GM19395 (cell line): ENCODE measurements around the gene HERPUD1.
"Not testable (repeated sequence)": the region's sequence is repeated elsewhere in the genome, so short reads cannot be mapped to it uniquely, and the experiment has no call there.

Source experiments
- ATAC-seq: cut with Tn5 transposase; IDR thresholded peaks from one replicate; pipeline ENCODE4 v1.9.1; 2021; ENCODE audit warnings: mild to moderate bottlenecking, moderate library complexity; ENCODE audit not compliant: unreplicated experiment

HERPUD1 gene

GRCh38 chr16:56977823-56978430, 46.0 kb downstream of the HERPUD1 start:
- no peak for ATAC-seq

DNA sequence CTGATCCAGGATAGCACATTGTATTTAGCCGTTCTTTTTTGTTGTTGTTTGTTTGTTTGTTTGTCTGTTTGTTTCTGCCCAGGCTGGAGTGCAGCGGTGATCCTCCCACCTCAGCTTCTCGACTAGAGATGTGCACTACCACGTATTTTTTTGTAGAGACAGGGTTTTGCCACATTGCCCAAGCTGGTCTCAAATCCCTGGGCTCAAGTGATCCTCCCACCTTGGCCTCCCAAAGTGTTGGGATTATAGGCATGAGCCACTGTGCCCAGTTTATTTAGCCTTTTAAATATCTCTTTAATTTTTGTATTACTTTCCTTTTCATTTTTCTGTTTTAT, 48.2 kb downstream of the HERPUD1 start:
- ATAC-seq: no peak

GRCh38 chr16:56980792-56981724, 49.1 kb downstream of the HERPUD1 start:
- ATAC-seq: no peak

- ATAC-seq: no peak
These were observed 49.9 kb downstream of the HERPUD1 start for GRCh38 chr16:56981729-56982271.

- no peak for ATAC-seq
These were observed 50.8 kb downstream of the HERPUD1 start for GRCh38 chr16:56982695-56983094.

DNA sequence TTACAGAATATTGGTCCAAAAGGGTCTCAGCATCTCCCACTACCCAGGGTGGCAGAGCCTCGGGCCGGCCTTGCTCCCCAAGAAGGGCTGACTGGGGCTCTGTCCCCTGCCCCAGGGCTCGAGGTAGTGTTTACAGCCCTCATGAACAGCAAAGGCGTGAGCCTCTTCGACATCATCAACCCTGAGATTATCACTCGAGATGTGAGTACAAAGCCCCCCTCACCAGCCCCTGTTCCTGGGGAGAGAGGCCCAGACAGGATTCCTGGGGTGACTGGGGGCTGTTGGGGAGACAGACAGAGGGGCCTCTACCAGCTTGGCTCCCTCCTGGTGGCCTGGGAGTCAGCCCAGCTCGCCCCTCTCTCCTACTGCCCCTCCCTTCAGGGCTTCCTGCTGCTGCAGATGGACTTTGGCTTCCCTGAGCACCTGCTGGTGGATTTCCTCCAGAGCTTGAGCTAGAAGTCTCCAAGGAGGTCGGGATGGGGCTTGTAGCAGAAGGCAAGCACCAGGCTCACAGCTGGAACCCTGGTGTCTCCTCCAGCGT, 51.3 kb downstream of the HERPUD1 start:
- no peak for ATAC-seq

DNA sequence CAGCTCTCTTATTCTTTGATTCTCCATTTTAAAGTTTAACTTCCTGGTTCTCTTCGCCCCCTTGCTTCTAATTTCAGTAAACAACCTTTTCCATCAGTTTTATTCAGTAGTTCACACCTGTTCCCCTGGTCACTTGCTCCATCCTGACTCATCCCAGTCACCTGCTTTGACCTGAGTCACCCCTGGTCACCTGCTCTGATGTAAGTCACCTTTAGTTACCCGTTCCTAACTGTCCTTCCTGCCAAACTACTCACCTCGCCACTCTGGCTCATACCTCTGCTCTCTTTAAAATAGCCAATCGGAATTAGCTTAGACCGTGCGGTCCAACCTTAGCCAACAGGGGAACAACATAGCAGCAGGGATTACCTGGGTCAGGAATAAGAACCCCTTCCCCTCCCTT, 52.7 kb downstream of the HERPUD1 start:
- no peak for ATAC-seq

DNA sequence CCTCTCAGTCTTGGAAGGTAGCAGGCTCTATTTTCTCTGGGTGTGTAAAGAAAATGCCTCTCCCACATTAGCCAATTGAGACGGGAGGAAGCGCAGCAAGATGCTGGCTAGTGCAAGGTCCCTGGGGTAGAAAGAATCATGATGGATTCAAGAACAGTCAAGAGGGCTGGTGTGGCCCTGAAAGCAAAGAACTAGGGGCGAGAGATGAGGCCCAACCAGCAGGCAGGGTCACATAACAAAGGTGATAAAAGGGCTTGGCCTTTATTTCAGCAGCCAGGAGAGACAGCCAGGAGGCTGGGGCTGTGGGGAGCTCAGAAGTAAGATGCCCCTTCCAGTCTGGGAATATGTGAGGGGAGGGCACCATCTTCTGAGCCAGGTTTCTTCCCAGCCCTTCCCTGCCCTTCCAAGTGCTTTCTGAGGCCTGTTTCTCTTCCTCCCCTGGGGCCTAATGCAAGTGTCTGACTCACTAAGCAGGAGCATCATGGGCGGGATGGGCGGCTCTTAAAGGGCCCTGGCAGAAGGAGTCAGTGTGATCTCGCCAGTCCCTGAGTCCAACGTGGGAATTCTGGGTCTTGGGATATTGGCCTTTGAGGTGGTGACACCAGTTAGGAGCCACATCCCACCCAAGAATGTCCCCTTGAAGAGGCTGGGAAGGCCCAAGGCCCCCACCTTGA, 53.5 kb downstream of the HERPUD1 start:
- no peak for ATAC-seq

DNA sequence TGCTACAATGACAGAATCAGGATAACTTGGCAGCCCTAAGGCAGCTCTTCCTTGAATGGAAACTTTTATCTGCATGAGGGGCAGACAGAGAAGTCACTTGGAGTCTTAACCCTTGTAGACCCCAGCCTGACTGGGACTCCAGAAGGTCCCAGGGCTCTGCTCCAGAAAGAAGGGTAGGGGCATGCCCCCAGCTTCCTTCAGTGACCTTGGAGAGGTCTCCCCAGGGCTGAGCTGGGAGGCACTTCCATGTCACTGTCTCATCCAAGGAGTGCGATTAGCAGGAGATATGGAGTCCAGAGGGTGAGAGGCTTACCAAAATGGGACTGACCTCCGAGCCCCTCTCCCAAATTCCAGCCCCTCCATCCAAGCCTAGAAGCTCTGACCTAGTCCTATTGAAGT, 54.0 kb downstream of the HERPUD1 start:
- ATAC-seq: no peak

DNA sequence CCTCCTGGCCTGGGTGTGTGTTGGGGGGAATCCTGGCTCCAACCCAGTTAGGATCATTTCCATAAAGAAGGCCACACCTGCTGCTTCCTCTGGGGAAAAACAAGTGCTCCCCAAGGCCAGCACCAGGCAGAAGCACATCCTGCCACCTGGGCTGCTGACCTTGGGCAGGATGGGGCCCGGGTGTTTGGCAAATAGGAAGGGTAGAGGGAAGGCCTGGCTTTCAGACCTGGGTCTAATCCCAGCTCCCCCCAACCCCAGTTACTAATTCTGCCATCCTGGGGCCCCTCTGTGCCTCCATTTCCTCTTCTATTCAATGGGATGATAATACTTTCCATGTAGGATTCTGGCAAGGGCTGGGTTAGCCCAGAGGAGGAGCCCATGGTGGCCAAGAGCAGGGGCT, 54.4 kb downstream of the HERPUD1 start:
- no peak for ATAC-seq

DNA sequence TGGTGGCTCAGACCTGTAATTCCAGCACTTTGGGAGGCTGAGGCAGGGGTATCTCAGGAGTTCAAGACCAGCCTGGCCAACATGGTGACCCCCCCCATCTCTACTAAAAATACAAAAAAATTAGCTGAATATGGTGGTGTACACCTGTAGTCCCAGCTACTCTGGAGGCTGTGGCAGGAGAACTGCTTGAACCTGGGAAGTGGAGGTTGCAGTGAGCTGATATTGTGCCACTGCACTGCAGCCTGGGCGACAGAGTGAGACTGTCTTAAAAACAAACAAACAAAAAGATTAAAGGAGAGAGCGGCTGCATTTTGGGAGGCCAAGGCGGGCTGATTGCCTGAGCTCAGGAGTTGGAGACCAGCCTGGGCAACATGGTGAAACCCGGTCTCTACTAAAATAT, 55.0 kb downstream of the HERPUD1 start:
- ATAC-seq: not testable (repeated sequence)

DNA sequence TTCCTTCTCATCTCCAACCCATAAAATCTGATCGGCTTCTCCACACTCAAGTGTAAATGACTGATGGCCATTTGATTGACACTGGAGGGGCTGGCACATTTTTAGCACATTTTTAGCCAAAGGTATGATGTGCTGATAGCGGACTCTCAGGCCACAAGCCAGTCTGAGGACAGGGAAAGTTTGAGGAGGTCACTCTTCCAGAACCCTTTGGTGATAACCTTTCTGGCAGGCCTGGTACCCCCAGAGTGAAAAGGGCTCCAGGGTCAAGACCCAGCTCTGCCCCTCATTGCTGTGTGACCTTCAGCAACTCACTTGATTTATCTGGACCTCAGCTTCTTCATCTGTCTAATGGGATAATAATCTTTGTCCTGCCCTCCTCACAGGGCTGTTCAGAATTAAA, 55.8 kb downstream of the HERPUD1 start:
- no peak for ATAC-seq

- ATAC-seq: no peak
These were observed 56.4 kb downstream of the HERPUD1 start for GRCh38 chr16:56988161-56988947.

DNA sequence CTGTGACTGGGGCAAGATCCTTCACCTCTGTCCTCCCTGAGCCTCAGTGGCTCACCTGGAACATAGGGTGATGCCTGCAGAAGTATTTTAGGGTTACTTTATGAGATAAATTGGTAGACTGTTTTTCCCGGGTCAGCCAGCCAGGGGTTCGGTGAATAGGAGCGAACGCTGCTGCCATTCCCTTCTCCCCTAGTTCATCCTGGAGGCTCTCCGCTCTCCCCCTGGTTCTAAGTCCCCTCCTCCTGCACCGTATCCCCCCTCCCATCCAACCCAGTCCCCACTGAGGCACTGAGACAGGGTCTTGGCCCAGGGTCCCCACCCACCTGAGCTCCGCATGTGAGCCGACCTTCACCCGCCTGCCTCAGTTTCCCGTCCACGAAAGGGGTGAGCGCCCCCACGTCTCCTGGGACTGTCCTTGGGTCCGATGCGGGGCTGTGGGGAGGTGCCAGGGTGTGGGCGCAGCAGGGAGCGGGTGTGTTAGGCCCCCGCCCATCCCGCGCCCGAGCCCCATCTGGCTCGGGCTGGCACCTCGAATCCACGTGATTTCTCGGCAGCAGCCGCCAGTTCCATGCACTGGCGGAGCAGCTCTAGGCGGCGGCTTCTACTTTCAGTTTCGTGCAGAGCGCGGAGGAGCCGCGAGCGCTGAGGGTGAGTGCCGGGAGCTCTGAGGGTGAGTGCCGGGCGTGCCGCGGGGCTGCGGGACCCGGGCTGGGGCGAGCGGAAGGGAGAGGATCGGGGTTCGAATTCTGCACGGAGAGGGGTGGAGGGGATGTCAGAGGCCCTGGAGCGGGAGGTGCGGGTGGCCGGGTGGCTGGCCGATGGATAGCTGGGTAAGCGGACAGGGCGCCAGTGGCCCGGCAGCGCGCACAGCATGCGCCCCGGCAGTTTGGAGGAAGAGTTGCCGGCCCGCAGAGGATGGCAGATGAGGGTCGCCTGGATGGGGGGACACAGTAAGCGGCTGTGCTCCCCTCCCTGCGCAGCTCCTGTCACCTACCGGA, 57.3 kb downstream of the HERPUD1 start, which contains the start of gene NLRC5:
Gene NLRC5 (plus strand): TSS at position 610 of the 998 bp plus-strand sequence. CDS start 31,156 bp downstream, outside the sequence.
- ATAC-seq: peak; percentile 64

- no peak for ATAC-seq
These were observed 58.0 kb downstream of the HERPUD1 start for GRCh38 chr16:56989988-56990387.

- ATAC-seq: no peak
These were observed 58.7 kb downstream of the HERPUD1 start for GRCh38 chr16:56990407-56991286.

GRCh38 chr16:56992431-56992830, 60.5 kb downstream of the HERPUD1 start:
- ATAC-seq: not testable (repeated sequence)

- ATAC-seq: no peak
These were observed 61.3 kb downstream of the HERPUD1 start for GRCh38 chr16:56993204-56993603.
